Measurements from ENCODE around the gene PRELID3B.

The PRELID3B gene

GRCh38 chr20:59032023-59032712 lies 10.4 kb downstream of the PRELID3B start, which contains the start of gene ATP5F1E:
ATP5F1E (minus strand) TSS chr20:59032335; CDS start chr20:59032251, 84 bp downstream.
- peak within 1 kb of the TSS; percentile 64 for H3K9ac ChIP-seq (ENCODE audit: low read length)

GRCh38 chr20:59031564-59032022 lies 11.0 kb downstream of the PRELID3B start:
- Histone ChIP-seq H3K4me1 (ENCODE audit: control insufficient read depth, insufficient read depth, low read length) (peaks cover 28% of the 10 kb centered on the region), H3K27me3 (ENCODE audit: control insufficient read depth, insufficient read depth, low read length) (no peaks in the 10 kb centered on the region), H3K36me3 (ENCODE audit: control insufficient read depth, insufficient read depth, low read length) (peaks cover 23% of the 10 kb centered on the region), H3K4me3 (ENCODE audit: low read length) (peak overlapping the region; percentile 92), H3K9ac (ENCODE audit: low read length) (peak overlapping the region; percentile 61), H3K27ac (ENCODE audit: low read depth, low read length) (peak overlapping the region; percentile 93)

More at GRCh38 chr20:59032023-59032712, 10.4 kb downstream of the PRELID3B start, which contains the start of gene ATP5F1E:
- peaks cover 19% of the 10 kb centered on the region for H3K36me3 ChIP-seq (ENCODE audit: control insufficient read depth, insufficient read depth, low read length)
- no peaks in the 10 kb centered on the region for H3K27me3 ChIP-seq (ENCODE audit: control insufficient read depth, insufficient read depth, low read length)
- H3K27ac ChIP-seq (ENCODE audit: low read depth, low read length): peak within 1 kb of the TSS; percentile 93
- peak within 1 kb of the TSS; percentile 92 for H3K4me3 ChIP-seq (ENCODE audit: low read length)
- H3K4me1 ChIP-seq (ENCODE audit: control insufficient read depth, insufficient read depth, low read length): peaks cover 28% of the 10 kb centered on the region

- Histone ChIP-seq H3K36me3 (ENCODE audit: control insufficient read depth, insufficient read depth, low read length) (peaks cover 22% of the 10 kb centered on the region), H3K27ac (ENCODE audit: low read depth, low read length) (no peak overlapping the region), H3K9ac (ENCODE audit: low read length) (no peak overlapping the region), H3K4me3 (ENCODE audit: low read length) (peak overlapping the region; percentile 92), H3K4me1 (ENCODE audit: control insufficient read depth, insufficient read depth, low read length) (peaks cover 28% of the 10 kb centered on the region), H3K27me3 (ENCODE audit: control insufficient read depth, insufficient read depth, low read length) (no peaks in the 10 kb centered on the region)
Measured at GRCh38 chr20:59030911-59031563, 11.5 kb downstream of the PRELID3B start.

GRCh38 chr20:59028812-59029211 lies 13.8 kb downstream of the PRELID3B start:
- Histone ChIP-seq H3K27me3 (ENCODE audit: control insufficient read depth, insufficient read depth, low read length) (no peaks in the 10 kb centered on the region), H3K27ac (ENCODE audit: low read depth, low read length) (no peak overlapping the region), H3K4me3 (ENCODE audit: low read length) (no peak overlapping the region), H3K9ac (ENCODE audit: low read length) (no peak overlapping the region), H3K4me1 (ENCODE audit: control insufficient read depth, insufficient read depth, low read length) (peaks cover 28% of the 10 kb centered on the region), H3K36me3 (ENCODE audit: control insufficient read depth, insufficient read depth, low read length) (peaks cover 17% of the 10 kb centered on the region)

- Histone ChIP-seq H3K4me3 (ENCODE audit: low read length) (no peak overlapping the region), H3K4me1 (ENCODE audit: control insufficient read depth, insufficient read depth, low read length) (peaks cover 27% of the 10 kb centered on the region), H3K27me3 (ENCODE audit: control insufficient read depth, insufficient read depth, low read length) (no peaks in the 10 kb centered on the region), H3K36me3 (ENCODE audit: control insufficient read depth, insufficient read depth, low read length) (peaks cover 24% of the 10 kb centered on the region), H3K9ac (ENCODE audit: low read length) (no peak overlapping the region), H3K27ac (ENCODE audit: low read depth, low read length) (no peak overlapping the region)
Measured at GRCh38 chr20:59027741-59028320, 14.8 kb downstream of the PRELID3B start.

- peaks cover 25% of the 10 kb centered on the region for H3K4me1 ChIP-seq (ENCODE audit: control insufficient read depth, insufficient read depth, low read length)
- peaks cover 28% of the 10 kb centered on the region for H3K36me3 ChIP-seq (ENCODE audit: control insufficient read depth, insufficient read depth, low read length)
- no peak overlapping the region for H3K9ac ChIP-seq (ENCODE audit: low read length)
- no peak overlapping the region for H3K27ac ChIP-seq (ENCODE audit: low read depth, low read length)
- no peak overlapping the region for H3K4me3 ChIP-seq (ENCODE audit: low read length)
- H3K27me3 ChIP-seq (ENCODE audit: control insufficient read depth, insufficient read depth, low read length): no peaks in the 10 kb centered on the region
Measured at GRCh38 chr20:59026904-59027740, 15.5 kb downstream of the PRELID3B start.

- peaks cover 28% of the 10 kb centered on the region for H3K36me3 ChIP-seq (ENCODE audit: control insufficient read depth, insufficient read depth, low read length)
- H3K4me3 ChIP-seq (ENCODE audit: low read length): no peak overlapping the region
Measured at GRCh38 chr20:59025511-59025910, 17.1 kb downstream of the PRELID3B start.

GRCh38 chr20:59025086-59025485 lies 17.5 kb downstream of the PRELID3B start:
- no peaks in the 10 kb centered on the region for H3K27me3 ChIP-seq (ENCODE audit: control insufficient read depth, insufficient read depth, low read length)
- peaks cover 26% of the 10 kb centered on the region for H3K36me3 ChIP-seq (ENCODE audit: control insufficient read depth, insufficient read depth, low read length)
- H3K27ac ChIP-seq (ENCODE audit: low read depth, low read length): no peak overlapping the region
- no peak overlapping the region for H3K4me3 ChIP-seq (ENCODE audit: low read length)
- no peak overlapping the region for H3K9ac ChIP-seq (ENCODE audit: low read length)
- peaks cover 17% of the 10 kb centered on the region for H3K4me1 ChIP-seq (ENCODE audit: control insufficient read depth, insufficient read depth, low read length)

More at GRCh38 chr20:59025511-59025910, 17.1 kb downstream of the PRELID3B start:
- H3K27ac ChIP-seq (ENCODE audit: low read depth, low read length): no peak overlapping the region
- H3K27me3 ChIP-seq (ENCODE audit: control insufficient read depth, insufficient read depth, low read length): no peaks in the 10 kb centered on the region
- peaks cover 19% of the 10 kb centered on the region for H3K4me1 ChIP-seq (ENCODE audit: control insufficient read depth, insufficient read depth, low read length)
- no peak overlapping the region for H3K9ac ChIP-seq (ENCODE audit: low read length)

GRCh38 chr20:59024111-59024530 lies 18.5 kb downstream of the PRELID3B start:
- Histone ChIP-seq H3K36me3 (ENCODE audit: control insufficient read depth, insufficient read depth, low read length) (peaks cover 25% of the 10 kb centered on the region), H3K4me1 (ENCODE audit: control insufficient read depth, insufficient read depth, low read length) (peaks cover 12% of the 10 kb centered on the region)

GRCh38 chr20:59023616-59024015 lies 19.0 kb downstream of the PRELID3B start:
- no peak overlapping the region for H3K4me3 ChIP-seq (ENCODE audit: low read length)
- H3K27me3 ChIP-seq (ENCODE audit: control insufficient read depth, insufficient read depth, low read length): no peaks in the 10 kb centered on the region
- no peak overlapping the region for H3K27ac ChIP-seq (ENCODE audit: low read depth, low read length)
- H3K36me3 ChIP-seq (ENCODE audit: control insufficient read depth, insufficient read depth, low read length): peaks cover 25% of the 10 kb centered on the region
- H3K9ac ChIP-seq (ENCODE audit: low read length): no peak overlapping the region
- H3K4me1 ChIP-seq (ENCODE audit: control insufficient read depth, insufficient read depth, low read length): peaks cover 7% of the 10 kb centered on the region

More at GRCh38 chr20:59024111-59024530, 18.5 kb downstream of the PRELID3B start:
- Histone ChIP-seq H3K4me3 (ENCODE audit: low read length) (no peak overlapping the region), H3K9ac (ENCODE audit: low read length) (no peak overlapping the region), H3K27me3 (ENCODE audit: control insufficient read depth, insufficient read depth, low read length) (no peaks in the 10 kb centered on the region), H3K27ac (ENCODE audit: low read depth, low read length) (no peak overlapping the region)

GRCh38 chr20:59022754-59023153 lies 19.8 kb downstream of the PRELID3B start:
- Histone ChIP-seq H3K4me1 (ENCODE audit: control insufficient read depth, insufficient read depth, low read length) (peaks cover 3% of the 10 kb centered on the region), H3K4me3 (ENCODE audit: low read length) (no peak overlapping the region), H3K27me3 (ENCODE audit: control insufficient read depth, insufficient read depth, low read length) (no peaks in the 10 kb centered on the region), H3K9ac (ENCODE audit: low read length) (no peak overlapping the region), H3K36me3 (ENCODE audit: control insufficient read depth, insufficient read depth, low read length) (peaks cover 25% of the 10 kb centered on the region), H3K27ac (ENCODE audit: low read depth, low read length) (no peak overlapping the region)
